ENCODE results near the gene TPSB2.

Gene TPSB2

DNA sequence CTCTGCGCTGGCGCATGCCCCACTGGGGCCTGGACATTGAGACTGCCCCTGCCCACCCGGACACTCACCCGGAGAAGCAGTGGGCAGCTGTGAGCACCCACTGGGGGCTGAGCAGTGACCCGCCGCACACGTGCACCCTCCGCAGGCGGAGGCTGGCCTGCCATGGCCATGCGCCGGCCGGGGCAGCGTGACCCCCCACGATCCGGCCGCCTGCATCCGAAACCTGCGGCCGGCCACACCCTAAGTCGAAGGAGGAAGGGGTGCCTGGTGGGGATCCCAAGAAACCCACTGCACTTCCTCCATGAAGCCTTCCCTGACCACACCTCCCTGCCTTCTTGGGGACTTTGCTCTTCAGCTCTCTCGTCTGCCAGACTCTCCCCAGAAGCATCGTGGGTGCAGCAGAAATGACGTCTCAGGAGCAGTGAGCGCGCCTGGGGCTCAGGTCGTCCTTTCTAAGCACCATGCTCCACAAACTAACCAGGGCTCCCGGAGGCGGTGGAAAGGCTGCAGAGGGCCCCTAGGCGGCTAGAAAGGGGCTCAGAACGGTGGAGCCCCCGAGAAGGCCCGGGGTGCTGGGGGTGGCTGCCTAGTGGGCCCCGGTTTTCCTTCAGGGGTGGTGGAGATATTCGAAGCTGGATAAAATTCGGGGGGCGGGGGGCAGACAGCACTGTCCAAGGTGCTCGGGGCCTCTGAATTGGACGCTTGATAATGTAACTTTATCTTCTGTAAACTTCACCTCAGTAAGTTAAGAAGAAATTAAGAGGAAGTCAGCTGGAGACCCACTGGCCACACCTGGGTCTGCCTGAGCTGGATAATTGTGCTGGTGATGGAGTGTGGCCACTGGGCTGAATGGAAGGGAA is 6.4 kb downstream of the TPSB2 start:
- H3K36me3 Mint-ChIP-seq: no peaks in the 10 kb centered on the region
- no peak overlapping the region for H3K4me3 Mint-ChIP-seq
- H3K27me3 Mint-ChIP-seq: peaks cover 9% of the 10 kb centered on the region
- ATAC-seq (ENCODE audit: low read depth): no peak
- H3K4me1 Mint-ChIP-seq: no peaks in the 10 kb centered on the region
- H3K27ac Mint-ChIP-seq: no peak overlapping the region
- DNase-seq (ENCODE audit: low spot score in 2 of 2): no peak
- no peaks in the 10 kb centered on the region for H3K9me3 Mint-ChIP-seq

DNA sequence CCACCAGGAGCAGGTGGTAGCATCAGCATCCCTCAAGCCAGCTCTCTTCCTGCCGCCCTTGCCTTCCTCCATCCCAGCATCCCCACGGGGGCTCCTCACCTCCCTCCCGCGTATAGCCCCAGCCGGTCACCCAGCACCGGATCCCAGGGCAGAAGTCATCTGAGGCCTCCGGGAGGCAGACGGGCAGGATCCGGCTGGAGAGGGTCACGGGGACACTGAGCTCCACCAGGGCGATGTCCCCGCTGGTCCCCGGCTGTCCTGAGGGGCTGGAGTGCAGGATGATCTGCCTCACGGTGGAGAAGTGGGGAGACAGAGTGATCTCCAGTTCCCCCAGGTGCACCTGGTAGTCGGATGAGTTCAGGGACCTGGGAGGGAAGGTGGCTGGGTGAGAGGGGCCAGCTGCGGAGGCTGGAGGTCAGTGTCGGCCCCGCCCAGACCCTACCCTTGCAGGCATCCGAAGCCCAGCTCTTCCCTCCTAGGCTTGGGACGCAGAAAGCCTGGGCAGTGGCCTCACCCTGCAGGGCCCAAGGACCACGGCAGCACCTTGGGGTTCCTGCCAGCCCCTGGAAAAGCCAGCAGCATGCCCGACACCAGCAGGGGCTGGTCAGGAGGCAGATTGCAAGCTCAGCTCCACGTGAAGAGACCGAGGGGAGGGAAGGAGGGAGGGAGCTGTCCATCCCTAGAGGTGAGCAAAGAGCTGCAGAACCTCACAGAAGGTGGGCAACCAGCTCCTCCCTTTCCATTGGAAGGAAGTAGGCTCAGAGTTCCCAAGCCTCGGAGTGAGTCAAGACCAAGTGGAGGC is 7.2 kb downstream of the TPSB2 start:
- DNase-seq (ENCODE audit: low spot score in 2 of 2) (no peak), ATAC-seq (ENCODE audit: low read depth) (no peak)
- H3K4me1 Mint-ChIP-seq: no peaks in the 10 kb centered on the region
- no peaks in the 10 kb centered on the region for H3K36me3 Mint-ChIP-seq
- no peak overlapping the region for H3K4me3 Mint-ChIP-seq
- no peaks in the 10 kb centered on the region for H3K9me3 Mint-ChIP-seq
- no peak overlapping the region for H3K27ac Mint-ChIP-seq
- H3K27me3 Mint-ChIP-seq: peaks cover 7% of the 10 kb centered on the region

DNA sequence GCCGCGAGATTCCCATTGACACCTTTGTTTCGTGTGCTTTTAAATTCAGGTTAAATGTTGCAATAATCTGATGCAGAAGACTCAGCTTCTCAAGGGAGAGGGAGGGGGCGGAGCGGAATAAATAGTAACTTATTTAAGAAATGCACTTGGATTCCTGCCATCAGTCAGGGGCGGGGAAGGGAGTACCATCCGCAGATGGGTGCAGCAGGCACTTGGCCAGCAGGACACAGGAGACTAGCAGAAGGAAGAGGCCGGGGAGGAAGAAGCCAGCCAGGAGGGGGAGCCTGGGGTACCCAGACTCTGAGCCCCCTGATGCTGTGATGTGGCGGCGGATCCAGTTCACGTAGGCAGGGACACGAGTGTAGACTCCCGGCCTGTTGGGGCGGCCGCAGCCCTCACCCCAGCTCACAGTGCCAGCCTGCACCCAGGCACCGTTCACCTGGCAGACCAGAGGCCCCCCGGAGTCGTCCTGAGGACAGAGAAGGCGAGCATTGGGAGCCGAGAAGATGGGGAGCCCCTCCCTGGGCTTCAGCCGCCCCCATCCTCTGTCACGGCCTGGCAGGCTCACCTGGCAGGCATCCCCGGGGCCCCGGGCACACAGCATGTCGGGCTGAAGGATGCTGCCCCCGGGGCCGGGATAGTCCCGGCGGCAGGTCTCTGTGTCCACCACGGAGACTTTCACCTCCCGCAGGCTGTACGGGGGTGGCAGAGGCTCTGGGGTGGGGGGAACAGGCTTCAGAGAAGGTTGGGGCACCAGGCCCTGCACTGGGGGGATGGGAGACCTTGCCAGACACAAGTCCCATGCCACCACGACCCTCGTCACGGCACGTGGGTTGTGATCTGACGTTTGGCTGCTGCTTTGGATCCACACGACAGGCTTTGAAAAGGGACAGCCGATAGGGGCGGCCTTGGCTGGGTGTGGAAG is 8.1 kb downstream of the TPSB2 start:
- H3K27me3 Mint-ChIP-seq: peaks cover 5% of the 10 kb centered on the region
- H3K27ac Mint-ChIP-seq: no peak overlapping the region
- ATAC-seq (ENCODE audit: low read depth) (no peak), DNase-seq (ENCODE audit: low spot score in 2 of 2) (no peak)
- no peaks in the 10 kb centered on the region for H3K36me3 Mint-ChIP-seq
- no peak overlapping the region for H3K4me3 Mint-ChIP-seq
- H3K4me1 Mint-ChIP-seq: no peaks in the 10 kb centered on the region
- H3K9me3 Mint-ChIP-seq: no peaks in the 10 kb centered on the region

DNA sequence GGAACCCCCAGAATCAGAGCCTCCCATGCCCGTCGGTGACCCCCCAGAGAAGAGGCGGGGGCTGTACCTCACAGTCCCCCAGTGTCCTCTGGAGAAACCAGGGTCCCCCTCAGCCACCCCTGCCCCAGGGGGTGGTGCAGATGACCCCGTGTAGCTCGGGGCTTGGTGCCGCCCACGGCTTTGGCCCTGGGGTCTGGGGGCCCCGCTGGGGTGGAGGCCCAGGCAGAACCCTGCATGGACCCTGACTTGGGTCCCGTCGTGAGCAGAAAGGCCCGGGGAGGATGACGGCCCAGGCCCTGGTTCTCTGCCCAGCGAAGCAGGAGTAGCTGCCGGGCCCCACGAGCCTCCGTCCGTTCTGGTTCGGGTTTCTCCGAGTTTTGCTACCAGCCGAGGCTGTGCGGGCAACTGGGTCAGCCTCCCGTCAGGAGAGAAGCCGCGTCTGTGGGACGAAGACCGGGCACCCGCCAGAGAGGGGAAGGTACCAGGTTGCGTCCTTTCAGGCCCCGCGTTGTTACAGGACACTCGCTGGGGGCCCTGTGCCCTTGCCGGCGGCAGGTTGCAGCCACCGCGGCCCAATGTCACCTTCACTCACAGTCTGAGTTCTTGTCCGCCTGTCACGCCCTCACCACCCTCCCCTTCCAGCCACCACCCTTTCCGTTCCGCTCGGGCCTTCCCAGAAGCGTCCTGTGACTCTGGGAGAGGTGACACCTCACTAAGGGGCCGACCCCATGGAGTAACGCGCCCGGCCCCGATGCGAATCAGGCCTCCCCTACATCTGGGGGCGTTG is 8.9 kb downstream of the TPSB2 start:
- no peaks in the 10 kb centered on the region for H3K36me3 Mint-ChIP-seq
- no peak overlapping the region for H3K27ac Mint-ChIP-seq
- H3K4me1 Mint-ChIP-seq: no peaks in the 10 kb centered on the region
- no peak overlapping the region for H3K4me3 Mint-ChIP-seq
- no peaks in the 10 kb centered on the region for H3K9me3 Mint-ChIP-seq
- no peak for ATAC-seq (ENCODE audit: low read depth)
- H3K27me3 Mint-ChIP-seq: peaks cover 6% of the 10 kb centered on the region
- no peak for DNase-seq (ENCODE audit: low spot score in 2 of 2)

DNA sequence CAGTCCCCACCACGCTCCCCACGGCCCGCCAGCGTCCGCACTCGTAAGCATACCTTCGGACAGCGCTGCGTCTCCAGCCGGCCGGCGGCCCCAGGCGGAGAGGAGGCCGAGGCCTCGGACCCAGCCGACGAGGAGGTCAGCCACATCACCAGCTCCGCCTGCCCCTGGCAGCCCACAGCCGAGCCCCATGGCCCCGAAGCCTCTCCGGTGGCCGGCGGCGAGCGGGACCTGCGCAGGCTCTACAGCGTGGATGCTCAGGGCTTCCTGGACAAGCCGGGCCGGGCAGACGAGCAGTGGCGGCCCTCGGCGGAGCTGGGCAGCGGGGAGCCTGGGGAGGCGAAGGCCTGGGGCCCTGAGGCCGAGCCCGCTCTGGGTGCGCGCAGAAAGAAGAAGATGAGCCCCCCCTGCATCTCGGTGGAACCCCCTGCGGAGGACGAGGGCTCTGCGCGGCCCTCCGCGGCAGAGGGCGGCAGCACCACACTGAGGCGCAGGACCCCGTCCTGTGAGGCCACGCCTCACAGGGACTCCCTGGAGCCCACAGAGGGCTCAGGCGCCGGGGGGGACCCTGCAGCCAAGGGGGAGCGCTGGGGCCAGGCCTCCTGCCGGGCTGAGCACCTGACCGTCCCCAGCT is 9.8 kb downstream of the TPSB2 start:
- DNase-seq (ENCODE audit: low spot score in 2 of 2): no peak
- Mint-ChIP-seq H3K4me1 (no peaks in the 10 kb centered on the region), H3K27me3 (peaks cover 8% of the 10 kb centered on the region), H3K27ac (no peak overlapping the region), H3K9me3 (no peaks in the 10 kb centered on the region), H3K36me3 (no peaks in the 10 kb centered on the region), H3K4me3 (no peak overlapping the region)
- ATAC-seq (ENCODE audit: low read depth): no peak

DNA sequence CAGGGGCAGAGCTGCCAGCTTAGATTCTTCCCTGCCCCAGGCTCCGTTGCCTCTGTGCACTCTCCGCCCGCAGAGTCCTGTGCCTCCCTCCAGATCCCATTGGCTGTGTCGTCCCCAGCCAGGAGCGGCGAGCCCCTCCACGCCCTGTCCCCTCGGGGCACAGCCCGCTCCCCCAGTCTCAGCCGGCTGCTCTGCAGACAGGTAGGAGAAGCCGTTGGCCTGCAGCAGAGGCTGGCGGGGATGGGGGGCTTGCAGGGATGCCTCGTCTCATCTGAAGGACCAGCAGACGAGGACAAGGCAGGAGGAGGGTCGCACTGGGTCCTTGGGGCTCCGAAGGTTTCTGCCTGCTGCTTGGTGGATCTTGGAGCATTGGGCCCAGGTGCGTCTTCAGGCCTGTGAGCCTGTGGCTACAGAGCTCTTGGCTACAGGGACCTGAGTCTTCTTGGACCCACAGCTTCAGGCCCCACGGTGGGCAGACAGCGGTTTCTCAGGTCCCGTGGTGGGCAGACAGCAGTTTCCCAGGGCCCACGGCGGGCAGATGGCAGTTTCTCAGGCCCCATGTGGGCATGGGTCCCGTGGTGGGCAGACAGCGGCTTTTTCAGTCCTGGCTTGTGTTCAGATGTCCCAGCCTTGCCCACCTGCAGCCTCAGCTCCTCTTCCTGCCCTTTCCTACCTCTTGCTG is 10.9 kb downstream of the TPSB2 start:
- ATAC-seq (ENCODE audit: low read depth): no peak
- Mint-ChIP-seq H3K27me3 (peaks cover 11% of the 10 kb centered on the region), H3K27ac (no peak overlapping the region), H3K4me3 (no peak overlapping the region), H3K9me3 (no peaks in the 10 kb centered on the region), H3K36me3 (no peaks in the 10 kb centered on the region), H3K4me1 (no peaks in the 10 kb centered on the region)
- no peak for DNase-seq (ENCODE audit: low spot score in 2 of 2)

DNA sequence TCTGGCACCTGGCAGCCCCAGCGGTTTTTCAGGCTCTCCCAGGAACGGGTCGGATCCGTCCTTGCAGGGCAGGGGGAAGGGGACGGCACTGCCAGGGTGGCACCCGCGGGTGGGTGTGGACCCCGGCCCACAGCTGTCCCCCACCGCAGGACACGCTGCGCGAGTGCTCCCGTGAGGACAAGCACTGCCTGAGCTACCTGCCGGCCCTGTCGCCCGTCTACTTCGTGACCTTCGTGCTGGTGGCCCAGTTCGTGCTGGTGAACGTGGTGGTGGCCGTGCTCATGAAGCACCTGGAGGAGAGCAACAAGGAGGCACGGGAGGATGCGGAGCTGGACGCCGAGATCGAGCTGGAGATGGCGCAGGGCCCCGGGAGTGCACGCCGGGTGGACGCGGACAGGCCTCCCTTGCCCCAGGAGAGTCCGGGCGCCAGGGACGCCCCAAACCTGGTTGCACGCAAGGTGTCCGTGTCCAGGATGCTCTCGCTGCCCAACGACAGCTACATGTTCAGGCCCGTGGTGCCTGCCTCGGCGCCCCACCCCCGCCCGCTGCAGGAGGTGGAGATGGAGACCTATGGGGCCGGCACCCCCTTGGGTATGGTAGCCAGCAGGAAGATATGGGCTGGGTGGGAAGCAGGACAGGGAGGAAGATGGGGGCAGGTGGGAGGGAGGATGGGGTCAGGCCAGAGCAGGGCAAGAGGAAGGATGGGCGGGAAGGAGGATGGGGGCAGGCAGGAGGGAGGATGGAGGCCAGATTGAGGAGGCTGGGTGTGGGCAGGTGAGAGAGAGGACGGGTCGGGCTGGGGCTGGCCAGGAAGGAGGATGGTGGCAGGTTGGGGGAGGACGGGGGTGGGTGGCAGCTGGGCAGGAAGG is 11.7 kb downstream of the TPSB2 start:
- ATAC-seq (ENCODE audit: low read depth): no peak
- Mint-ChIP-seq H3K27ac (no peak overlapping the region), H3K4me1 (no peaks in the 10 kb centered on the region), H3K9me3 (no peaks in the 10 kb centered on the region), H3K4me3 (no peak overlapping the region), H3K36me3 (no peaks in the 10 kb centered on the region), H3K27me3 (peaks cover 13% of the 10 kb centered on the region)
- no peak for DNase-seq (ENCODE audit: low spot score in 2 of 2)

DNA sequence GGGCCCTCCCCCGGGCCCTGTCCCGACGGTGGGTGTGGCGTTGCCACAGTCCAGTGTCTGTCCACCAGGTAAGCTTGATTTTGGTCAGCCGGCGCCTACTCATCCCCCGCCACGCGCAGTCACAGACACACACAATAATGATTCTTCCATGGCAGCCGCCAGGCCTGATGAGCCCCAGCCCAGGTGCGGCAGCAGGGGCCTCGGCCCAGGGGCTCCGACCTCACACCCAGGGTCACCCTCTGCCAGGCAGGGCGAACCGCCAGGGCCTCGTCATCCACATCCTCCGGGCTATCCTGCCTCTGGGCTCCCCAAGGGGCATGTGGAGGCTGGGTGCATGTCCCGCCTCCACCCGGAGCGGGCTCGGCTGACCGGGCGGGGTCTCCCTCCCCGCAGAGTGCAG is 12.5 kb downstream of the TPSB2 start:
- no peak overlapping the region for H3K4me3 Mint-ChIP-seq
- H3K9me3 Mint-ChIP-seq: no peaks in the 10 kb centered on the region
- H3K27me3 Mint-ChIP-seq: peaks cover 13% of the 10 kb centered on the region
- no peaks in the 10 kb centered on the region for H3K4me1 Mint-ChIP-seq
- H3K27ac Mint-ChIP-seq: no peak overlapping the region
- no peaks in the 10 kb centered on the region for H3K36me3 Mint-ChIP-seq
- no peak for ATAC-seq (ENCODE audit: low read depth)
- DNase-seq (ENCODE audit: low spot score in 2 of 2): no peak

DNA sequence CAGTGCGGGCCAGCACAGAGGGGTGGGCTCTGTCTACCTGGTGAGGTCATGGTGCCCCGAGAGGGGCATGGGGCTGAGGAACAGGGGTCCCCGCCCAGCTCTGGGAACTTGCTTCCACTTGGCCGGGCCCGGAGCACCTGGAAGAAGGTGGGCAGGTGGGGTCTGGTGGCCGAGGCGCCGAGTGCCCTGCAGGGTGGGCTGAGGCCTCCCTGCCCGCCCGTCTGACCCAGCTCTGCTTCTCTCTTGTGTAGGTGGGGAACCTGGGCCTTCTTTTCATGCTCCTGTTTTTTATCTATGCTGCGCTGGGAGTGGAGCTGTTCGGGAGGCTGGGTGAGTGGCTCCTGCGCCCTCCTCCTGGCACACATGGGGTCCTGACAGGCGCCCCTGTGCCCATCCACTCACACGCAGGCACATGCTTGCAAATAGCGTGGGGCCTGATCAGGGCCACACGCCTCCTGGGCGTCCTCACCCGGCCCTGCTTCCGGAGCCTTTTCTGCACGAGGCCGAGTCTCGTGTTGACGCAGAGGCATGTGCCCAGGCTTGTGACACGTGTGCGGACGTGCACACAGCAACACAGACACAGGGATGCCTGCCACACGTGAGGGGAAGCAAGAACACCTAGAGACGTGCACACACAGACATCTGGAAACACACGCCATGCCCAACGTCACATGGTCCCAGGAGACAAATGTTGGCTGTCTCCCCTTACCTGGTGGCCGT is 13.1 kb downstream of the TPSB2 start:
- H3K4me1 Mint-ChIP-seq: no peaks in the 10 kb centered on the region
- no peak overlapping the region for H3K27ac Mint-ChIP-seq
- no peaks in the 10 kb centered on the region for H3K36me3 Mint-ChIP-seq
- ATAC-seq (ENCODE audit: low read depth) (no peak), DNase-seq (ENCODE audit: low spot score in 2 of 2) (no peak)
- H3K27me3 Mint-ChIP-seq: peaks cover 13% of the 10 kb centered on the region
- no peak overlapping the region for H3K4me3 Mint-ChIP-seq
- no peaks in the 10 kb centered on the region for H3K9me3 Mint-ChIP-seq

DNA sequence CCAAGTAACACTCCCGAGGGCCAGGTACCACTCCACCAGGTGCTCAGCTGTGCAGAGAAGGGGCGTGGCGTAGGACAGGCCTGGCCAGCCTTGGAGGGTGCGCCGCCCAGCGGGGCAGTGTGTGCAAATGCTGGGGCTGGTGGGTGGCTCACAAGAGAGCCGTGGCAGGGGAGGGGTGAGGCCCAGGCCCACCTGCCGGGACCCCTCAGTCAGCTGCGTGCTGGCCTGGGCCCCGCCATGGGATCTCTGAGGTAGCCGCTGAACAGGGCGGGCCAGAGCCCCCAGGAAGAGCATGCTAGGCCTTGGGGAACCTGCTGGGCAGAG is 13.7 kb downstream of the TPSB2 start:
- Mint-ChIP-seq H3K4me3 (no peak overlapping the region), H3K4me1 (no peaks in the 10 kb centered on the region)

DNA sequence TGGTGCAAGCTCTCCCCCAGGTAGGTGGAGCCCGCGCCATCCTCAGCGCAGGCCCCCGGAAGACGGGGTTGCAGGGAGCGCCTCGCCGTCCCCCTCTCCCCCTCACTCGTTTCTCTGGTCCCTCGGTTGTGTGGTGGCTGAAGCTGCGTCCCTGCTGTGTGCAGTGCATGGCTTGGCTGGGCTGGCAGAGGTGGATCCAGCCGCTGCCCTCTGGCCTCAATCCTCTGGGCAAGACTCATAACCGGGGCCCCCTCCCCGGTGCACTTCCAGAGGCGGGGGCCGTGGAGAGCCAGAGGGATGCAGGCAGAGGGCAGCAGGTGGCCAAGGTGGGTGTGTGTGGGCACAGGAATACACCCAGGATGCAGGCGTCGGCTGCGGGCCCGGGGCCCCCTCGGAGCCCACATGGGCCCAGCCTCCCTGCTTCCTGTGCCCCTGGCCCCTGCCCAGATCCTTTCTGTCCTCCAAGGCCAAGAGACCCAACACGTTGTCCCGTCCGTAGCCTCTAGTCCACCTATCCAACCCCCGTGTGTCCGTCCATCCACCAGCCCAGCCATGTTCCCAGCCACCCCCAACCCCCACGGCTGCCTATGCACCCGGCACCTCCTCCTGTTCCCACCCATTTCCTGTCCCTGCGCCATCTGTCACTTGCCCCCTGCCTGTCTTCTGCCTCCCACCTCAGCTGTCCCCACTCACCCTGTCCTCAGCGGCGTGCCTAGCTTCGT is 14.2 kb downstream of the TPSB2 start:
- Mint-ChIP-seq H3K4me3 (no peak overlapping the region), H3K27me3 (peaks cover 10% of the 10 kb centered on the region), H3K36me3 (no peaks in the 10 kb centered on the region), H3K27ac (no peak overlapping the region), H3K4me1 (no peaks in the 10 kb centered on the region), H3K9me3 (no peaks in the 10 kb centered on the region)
- no peak for DNase-seq (ENCODE audit: low spot score in 2 of 2)
- no peak for ATAC-seq (ENCODE audit: low read depth)

More for the DNA sequence above, 13.7 kb downstream of the TPSB2 start:
- Mint-ChIP-seq H3K27me3 (peaks cover 10% of the 10 kb centered on the region), H3K9me3 (no peaks in the 10 kb centered on the region), H3K27ac (no peak overlapping the region), H3K36me3 (no peaks in the 10 kb centered on the region)
- ATAC-seq (ENCODE audit: low read depth) (no peak), DNase-seq (ENCODE audit: low spot score in 2 of 2) (no peak)

Measured in memory B cell (primary cell).